Thyroid gland (tissue), 4 donors: ENCODE data around the gene GPR42. TPM values are rescaled to one million over a fixed set of nuclear protein-coding genes. Genes with fewer than 3 reads are reported as not detected.
"Not testable (repeated sequence)": the region's sequence is repeated elsewhere in the genome, so short reads cannot be mapped to it uniquely, and the experiment has no call there.

ENCODE experiments used
- DNase-seq, 2 donors: peaks; one replicate each; pipeline ENCODE4 v3.0.0-alpha.2; 2019
- H3K27ac ChIP-seq, 3 donors: fragments of 200-600 bp; sonication (generic); 1 replicate in 2 of 3; 2 replicates in 1 of 3; pipeline ENCODE4 v1.5.1; 2016 to 2019; ENCODE audit warnings: mild to moderate bottlenecking in 1 of 3, moderate library complexity in 1 of 3
- H3K27me3 ChIP-seq: fragments of 200-600 bp; sonication (generic); one replicate; pipeline ENCODE4 v1.5.1; 2019
- H3K36me3 ChIP-seq, 2 donors: fragments of 200-600 bp; sonication (generic); one replicate each; pipeline ENCODE4 v1.5.1; 2016 to 2019
- H3K4me1 ChIP-seq, 2 donors: fragments of 200-600 bp; sonication (generic); one replicate each; pipeline ENCODE4 v1.5.1; 2017 to 2019
- H3K4me3 ChIP-seq, 3 donors: fragments of 200-600 bp; sonication (generic); replicated peaks in 1 of 3; 1 replicate in 2 of 3; 2 replicates in 1 of 3; pipeline ENCODE4 v1.5.1; 2016; ENCODE audit warnings: mild to moderate bottlenecking in 1 of 3
- H3K9me3 ChIP-seq: fragments of 200-600 bp; sonication (generic); one replicate; pipeline ENCODE4 v1.5.1; 2017
- CTCF ChIP-seq, 6 experiments: fragments of 200-600 bp in 3 of 6; fragments of 450-650 bp in 3 of 6; sonication (generic) in 3 of 6; IDR thresholded peaks; one replicate each; pipeline ENCODE4 v1.5.1; 2016 to 2019; ENCODE audit warnings: antibody characterized with exemption in 6 of 6, mild to moderate bottlenecking in 2 of 6, inconsistent platforms in 1 of 6, moderate library complexity in 1 of 6
- POLR2A ChIP-seq, 2 donors: fragments of 450-650 bp; IDR thresholded peaks; one replicate each; pipeline ENCODE4 v1.6.1; 2017; ENCODE audit warnings: antibody characterized with exemption in 2 of 2, mild to moderate bottlenecking in 2 of 2, moderate library complexity in 1 of 2
- WGBS, 2 donors: methylation state at CpG; one replicate each; pipeline ENCODE4 v1.1.5; 2017; 5-methylcytosine and 5-hydroxymethylcytosine counted together
- intact Hi-C: fragments of 100-400 bp; cut with DNase I; formaldehyde crosslinking; loops from one replicate; pipeline ENCODE4 v1.15.1; 2023
- total RNA-seq, 4 donors: library from RNA; depleted of rRNA; stranded (reverse); fragments of >200 nt; gene quantifications; one replicate each; pipeline ENCODE4 v1.2.3, GENCODE V29; 2016

The GPR42 gene
- total RNA-seq, 4 donors from 2014 or later = 0.27 TPM; not detected in 3

DNA sequence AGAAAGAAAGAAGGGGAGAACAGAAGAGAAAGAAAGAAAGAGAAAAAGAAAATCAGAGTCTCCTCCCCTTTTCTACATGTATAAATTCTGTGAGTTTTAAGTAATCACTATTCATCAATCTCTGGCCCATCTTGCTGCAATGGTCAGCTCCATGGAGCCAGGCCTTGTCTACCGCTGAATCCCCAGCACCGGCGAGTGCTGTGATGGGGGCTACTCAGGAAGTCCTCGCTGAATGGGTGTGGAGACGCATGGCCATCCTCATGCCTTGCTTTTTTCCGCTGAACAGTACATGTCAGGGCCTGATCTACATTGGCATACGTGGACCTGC lies 29.9 kb downstream of the GPR42 start:
- no peak overlapping the region for H3K27ac ChIP-seq
- H3K27me3 ChIP-seq = no peaks in the 10 kb centered on the region
- no peaks in the 10 kb centered on the region for H3K9me3 ChIP-seq
- no peaks in the 10 kb centered on the region for H3K4me1 ChIP-seq
- no peak overlapping the region for H3K4me3 ChIP-seq
- intact Hi-C loops = no loop called here
- no peaks in the 10 kb centered on the region for H3K36me3 ChIP-seq
- TF ChIP-seq POLR2A (IDR thresholded peaks at IDR 0.05) (no peak), CTCF (IDR thresholded peaks at IDR 0.05) (no peak)
- DNase-seq = no peak
- WGBS, 2 donors = 94 to 96% methylated on average over 7 of the region's 7 CpGs

DNA sequence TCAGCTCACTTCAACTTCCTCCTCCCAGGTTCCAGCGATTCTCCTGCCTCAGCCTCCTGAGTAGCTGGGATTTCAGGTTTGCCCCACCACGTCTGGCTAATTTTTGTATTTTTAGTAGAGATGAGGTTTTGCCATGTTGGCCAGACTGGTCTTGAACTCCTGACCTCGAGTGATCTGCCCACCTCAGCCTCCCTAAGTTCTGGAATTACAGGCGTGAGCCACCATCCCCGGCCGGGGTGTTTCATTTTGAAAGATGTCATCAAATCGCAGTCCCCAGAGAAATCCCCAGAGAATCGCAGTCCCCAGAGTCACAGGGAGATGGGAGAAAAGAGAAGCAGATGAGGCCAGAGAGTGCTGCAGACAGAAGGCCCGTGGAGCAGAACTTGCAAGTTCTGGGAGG lies 30.5 kb downstream of the GPR42 start:
- DNase-seq, H3K9me3 ChIP-seq, H3K4me1 ChIP-seq, H3K27me3 ChIP-seq, H3K27ac ChIP-seq, intact Hi-C loops, H3K4me3 ChIP-seq, H3K36me3 ChIP-seq: not testable (repeated sequence)
- WGBS, 2 donors = 87 to 93% methylated on average over 9 of the region's 9 CpGs

- intact Hi-C loops = no loop called here
- Histone ChIP-seq H3K4me1 (no peaks in the 10 kb centered on the region), H3K27me3 (no peaks in the 10 kb centered on the region), H3K36me3 (no peaks in the 10 kb centered on the region), H3K27ac (no peak overlapping the region), H3K4me3 (no peak overlapping the region), H3K9me3 (no peaks in the 10 kb centered on the region)
- no peak for TF ChIP-seq POLR2A (IDR thresholded peaks at IDR 0.05)
- no peak for TF ChIP-seq CTCF (IDR thresholded peaks at IDR 0.05)
- WGBS, 2 donors = 74 to 75% methylated on average over 6 to 8 of the region's 8 CpGs
- no peak for DNase-seq
These were observed 32.4 kb downstream of the GPR42 start for GRCh38 chr19:35403116-35403760.

DNA sequence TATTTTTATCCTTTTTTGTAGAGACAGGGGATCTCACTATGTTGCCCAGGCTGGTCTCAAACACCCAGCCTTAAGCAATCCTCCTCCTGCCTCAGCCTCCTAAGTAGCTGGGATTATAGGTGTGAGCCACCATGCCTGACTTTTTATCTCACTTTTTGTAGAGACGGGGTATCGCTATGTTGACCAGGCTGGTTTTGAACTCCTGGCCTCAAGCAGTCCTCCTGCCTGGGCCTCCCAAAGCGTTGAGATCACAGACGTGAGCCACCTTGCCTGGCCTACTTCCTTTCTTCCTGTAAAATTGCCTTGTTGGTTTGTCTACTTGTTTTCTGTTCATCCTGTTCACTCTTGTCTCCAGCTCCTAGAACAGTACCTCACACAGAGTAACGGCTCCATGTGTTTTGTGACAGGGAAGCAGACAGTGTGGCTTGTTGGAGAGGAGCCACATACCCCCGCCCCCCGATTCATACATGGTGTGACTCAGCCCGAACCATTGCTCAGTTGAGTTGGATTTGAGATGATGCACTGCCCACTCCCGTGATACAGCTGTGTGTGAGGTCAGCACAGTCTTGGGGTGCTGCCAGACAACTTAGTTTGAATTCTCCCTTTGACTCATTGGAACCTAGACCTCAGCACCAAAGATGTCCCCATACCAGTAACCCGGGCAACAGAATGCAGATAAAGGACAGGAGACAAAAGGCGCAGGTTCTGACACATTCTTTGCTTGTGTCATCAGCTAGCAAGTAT lies 34.2 kb downstream of the GPR42 start:
- 82 to 83% methylated on average over 11 of the region's 11 CpGs for WGBS, 2 donors

GRCh38 chr19:35407619-35408018 lies 36.8 kb downstream of the GPR42 start:
- Histone ChIP-seq H3K4me3 (no peak overlapping the region), H3K9me3 (no peaks in the 10 kb centered on the region), H3K4me1 (no peaks in the 10 kb centered on the region), H3K27ac (no peak overlapping the region), H3K36me3 (no peaks in the 10 kb centered on the region), H3K27me3 (no peaks in the 10 kb centered on the region)
- no peak for DNase-seq
- TF ChIP-seq CTCF (IDR thresholded peaks at IDR 0.05) (no peak), POLR2A (IDR thresholded peaks at IDR 0.05) (no peak)
- intact Hi-C loops = no loop called here
- 71 to 89% methylated on average over 6 of the region's 6 CpGs for WGBS, 2 donors

More for the DNA sequence above, 34.2 kb downstream of the GPR42 start:
- Histone ChIP-seq H3K27ac (no peak overlapping the region), H3K27me3 (no peaks in the 10 kb centered on the region), H3K9me3 (no peaks in the 10 kb centered on the region), H3K4me3 (no peak overlapping the region), H3K36me3 (no peaks in the 10 kb centered on the region), H3K4me1 (no peaks in the 10 kb centered on the region)
- intact Hi-C loops = no loop called here
- TF ChIP-seq POLR2A (IDR thresholded peaks at IDR 0.05) = no peak
- TF ChIP-seq CTCF (IDR thresholded peaks at IDR 0.05) = no peak
- DNase-seq = no peak
